NCI-H460 (cell line): ENCODE measurements around the gene OR2T8. TPM values are rescaled to one million over a fixed set of nuclear protein-coding genes. Genes with fewer than 3 reads are reported as not detected.

Source experiments
- DNase-seq: peaks from one replicate; pipeline ENCODE4 v3.0.0-alpha.2; 2016; ENCODE audit warnings: low read depth; ENCODE audit errors: extremely low read depth
- total RNA-seq: library from RNA; depleted of rRNA; stranded (reverse); fragments of >200 nt; shearing (Covaris generic); gene quantifications from 2 replicates; pipeline ENCODE4 v1.2.3, GENCODE V29; 2014; rRNA removed

The OR2T8 gene
- total RNA-seq, 1 experiment from 2014 or later: not detected

- no peak for DNase-seq
These were observed 33.4 kb downstream of the OR2T8 start for GRCh38 chr1:247953408-247953807.

DNA sequence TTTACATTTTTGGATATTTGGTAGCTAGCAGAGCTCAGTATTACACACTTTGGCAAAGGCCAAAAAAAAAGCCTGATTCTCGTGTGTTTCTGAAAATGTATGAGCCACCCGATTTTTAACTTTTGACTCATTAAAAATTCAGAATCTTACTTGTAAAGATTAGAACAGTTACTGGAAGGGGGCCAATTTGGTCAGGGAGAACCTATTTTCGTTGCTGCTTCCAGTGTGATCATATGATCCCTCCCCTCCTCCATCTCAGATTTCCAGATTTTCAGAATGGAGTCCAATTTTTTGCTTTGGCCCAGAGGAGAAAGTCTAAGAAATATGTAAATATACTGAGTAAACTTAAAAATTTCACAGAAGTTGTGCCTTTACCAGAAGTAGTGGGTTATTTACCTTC lies 41.7 kb downstream of the OR2T8 start:
- no peak for DNase-seq

GRCh38 chr1:247962911-247963588 lies 43.0 kb downstream of the OR2T8 start:
- DNase-seq: no peak

DNA sequence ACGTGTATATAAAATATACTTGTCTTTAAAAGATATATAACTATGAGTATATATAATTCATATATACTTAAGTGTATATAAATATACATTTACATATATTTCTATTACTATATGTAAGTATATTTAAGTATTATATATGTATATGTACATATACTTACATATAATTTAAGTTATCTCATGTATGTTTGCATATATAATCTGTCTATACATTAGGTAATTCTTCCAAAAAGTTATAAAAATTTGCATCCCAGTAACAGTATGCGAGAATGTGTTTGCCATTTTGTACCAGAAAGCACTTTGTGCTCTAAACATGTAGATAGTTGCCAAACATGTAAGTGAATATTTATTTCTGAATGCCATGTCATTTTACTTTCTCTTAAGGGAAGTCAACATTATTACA lies 44.9 kb downstream of the OR2T8 start, which contains the start of gene OR2AK2:
OR2AK2 (plus strand) TSS at position 301 of the 400 bp plus-strand sequence. CDS start 144 bp downstream, outside the sequence.
- DNase-seq: no peak

GRCh38 chr1:247966532-247967204 lies 46.6 kb downstream of the OR2T8 start:
- DNase-seq: no peak

Other genes with a start within 250 kb of the OR2T8 start
- gene OR13G1, start 240.5 kb upstream of the OR2T8 start, total RNA-seq: not detected in 2 replicates
- gene OR6F1, start 203.6 kb upstream of the OR2T8 start, total RNA-seq: not detected in 2 replicates
- gene OR14K1, start 181.6 kb upstream of the OR2T8 start, total RNA-seq: not detected in 2 replicates
- not detected in 2 replicates for gene OR14A2, start 172.1 kb upstream of the OR2T8 start, total RNA-seq
- 0.02 TPM in 1 of 2 replicates, not detected in the other for gene OR1C1, start 159.7 kb upstream of the OR2T8 start, total RNA-seq
- not detected in 2 replicates for gene OR14A16, start 96.1 kb upstream of the OR2T8 start, total RNA-seq
- not detected in 2 replicates for gene OR11L1, start 78.4 kb upstream of the OR2T8 start, total RNA-seq
- not detected in 2 replicates for gene TRIM58, start 63.1 kb upstream of the OR2T8 start, total RNA-seq
- not detected in 2 replicates for gene OR2W3, start 24.7 kb upstream of the OR2T8 start, total RNA-seq
- gene OR2AJ1, start 4.6 kb downstream of the OR2T8 start, total RNA-seq: not detected in 2 replicates
- gene OR2L8, start 28.6 kb downstream of the OR2T8 start, total RNA-seq: not detected in 2 replicates
- gene OR2AK2, start 45.0 kb downstream of the OR2T8 start, total RNA-seq: not detected in 2 replicates
- gene OR2L5, start 93.4 kb downstream of the OR2T8 start, total RNA-seq: not detected in 2 replicates
- not detected in 2 replicates for gene OR2L2, start 109.8 kb downstream of the OR2T8 start, total RNA-seq
- not detected in 2 replicates for gene OR2L3, start 126.6 kb downstream of the OR2T8 start, total RNA-seq
- not detected in 2 replicates for gene OR2L13, start 174.9 kb downstream of the OR2T8 start, total RNA-seq
- not detected in 2 replicates for gene OR2M5, start 224.9 kb downstream of the OR2T8 start, total RNA-seq